HL-60 (cell line): ENCODE measurements around the gene RNF144A.

Source experiments
- CTCF ChIP-seq: IDR thresholded peaks from one replicate; pipeline ENCODE4 v1.5.1; 2011; ENCODE audit warnings: low read length, control low read depth, inconsistent platforms; ENCODE audit not compliant: insufficient read depth
- GABPA ChIP-seq: IDR thresholded peaks from 2 replicates; pipeline ENCODE4 v1.6.1; 2012; ENCODE audit warnings: low read depth
- POLR2AphosphoS5 ChIP-seq: IDR thresholded peaks from 2 replicates; pipeline ENCODE4 v1.6.1; 2012; ENCODE audit warnings: low read depth
- REST ChIP-seq: IDR thresholded peaks from 2 replicates; pipeline ENCODE4 v1.6.1; 2012; ENCODE audit warnings: low read depth; ENCODE audit not compliant: insufficient replicate concordance
- SPI1 ChIP-seq: IDR thresholded peaks from 2 replicates; pipeline ENCODE4 v1.6.1; 2012; ENCODE audit warnings: low read depth, mild to moderate bottlenecking, borderline replicate concordance

- TF ChIP-seq POLR2AphosphoS5 (no peak), CTCF (no peak), GABPA (no peak), SPI1 (no peak), REST (no peak)
Measured at GRCh38 chr2:7070483-7070882, 153.3 kb downstream of the RNF144A start.
